Right lobe of liver (tissue), 6 donors: Measurements from ENCODE around the gene SUSD5. TPM values are rescaled to one million over a fixed set of nuclear protein-coding genes. Genes with fewer than 3 reads are reported as not detected.

ENCODE experiments used
- ATAC-seq, 4 donors: fragments of 200-7000 bp; cut with Tn5 transposase; one replicate each; pipeline ENCODE4 v1.9.1; 2020; ENCODE audit warnings: mild to moderate bottlenecking in 4 of 4, moderate library complexity in 4 of 4
- DNase-seq, 3 donors: peaks; one replicate each; pipeline ENCODE4 v3.0.0-alpha.2; 2020
- H3K27ac ChIP-seq, 3 donors: fragments of 200-600 bp; one replicate each; pipeline ENCODE4 v1.8.0; 2022
- H3K27me3 ChIP-seq, 2 donors: fragments of 200-600 bp; one replicate each; pipeline ENCODE4 v1.8.0; 2022
- H3K36me3 ChIP-seq, 4 donors: fragments of 200-600 bp; sonication (generic) in 1 of 4; one replicate each; pipeline versions ENCODE4 v1.5.1 to v1.8.0; 2017 to 2022; ENCODE audit warnings: control low read depth in 1 of 4
- H3K4me1 ChIP-seq, 4 donors: fragments of 200-600 bp; sonication (generic) in 1 of 4; one replicate each; pipeline versions ENCODE4 v1.5.1 to v1.8.0; 2017 to 2022; ENCODE audit warnings: control low read depth in 1 of 4
- H3K4me3 ChIP-seq, 3 donors: fragments of 200-600 bp; one replicate each; pipeline ENCODE4 v1.8.0; 2022
- H3K9me3 ChIP-seq, 4 donors: fragments of 200-600 bp; sonication (generic) in 1 of 4; one replicate each; pipeline versions ENCODE4 v1.5.1 to v1.8.0; 2017 to 2022; ENCODE audit warnings: control low read depth in 1 of 4
- CTCF ChIP-seq, 4 donors: fragments of 200-600 bp in 3 of 4; fragments of 450-650 bp in 1 of 4; IDR thresholded peaks; one replicate each; pipeline versions ENCODE4 v1.5.1 to v1.8.0; 2016 to 2022; ENCODE audit warnings: antibody characterized with exemption in 4 of 4, mild to moderate bottlenecking in 2 of 4
- POLR2A ChIP-seq: fragments of 450-650 bp; IDR thresholded peaks from one replicate; pipeline ENCODE4 v1.6.1; 2017; ENCODE audit warnings: antibody characterized with exemption, mild to moderate bottlenecking
- WGBS: methylation state at CpG from one replicate; pipeline ENCODE4 v1.1.6; 2018; ENCODE audit warnings: low coverage, low lambda C conversion rate; ENCODE audit not compliant: insufficient coverage; ENCODE audit errors: missing lambda C conversion rate; 5-methylcytosine and 5-hydroxymethylcytosine counted together
- intact Hi-C, 2 donors: fragments of 100-400 bp; cut with DNase I; formaldehyde crosslinking; loops; one replicate each; pipeline versions ENCODE4 v1.11.2 to v1.14.1; 2022
- long read RNA-seq: library from polyadenylated mRNA; unstranded; transcript quantifications from one replicate; pipeline ENCODE4 v2.0.0, GENCODE V29; 2019
- total RNA-seq, 6 experiments: library from RNA; depleted of rRNA in 2 of 6; stranded (reverse); fragments of >200 nt in 2 of 6; fragmentation: NEBNext Ultra II Directional in 3 of 6; extraction: Animal tissue kit (Norgen Biotek cat#: 25700) in 3 of 6; gene quantifications; one replicate each; pipeline versions ENCODE4 v1.1.0 to v1.2.4, GENCODE V29; 2016 to 2023
- donor health status: DM: no; HTN: yes; CAD: no.
- donor health status: DM: no; HTN: no; CAD: no.
- donor health status: DM: no; HTN: no; CAD: no.
- donor health status: DM: no; HTN: yes; CAD: no.
- donor health status: DM: no; HTN: yes; CAD: no.

Gene SUSD5
- under 1 TPM in 4 of 6 experiments, not detected in 2; 0.05 to 0.20 (median 0.16) TPM for total RNA-seq
- long read RNA-seq, result 0 reads

DNA sequence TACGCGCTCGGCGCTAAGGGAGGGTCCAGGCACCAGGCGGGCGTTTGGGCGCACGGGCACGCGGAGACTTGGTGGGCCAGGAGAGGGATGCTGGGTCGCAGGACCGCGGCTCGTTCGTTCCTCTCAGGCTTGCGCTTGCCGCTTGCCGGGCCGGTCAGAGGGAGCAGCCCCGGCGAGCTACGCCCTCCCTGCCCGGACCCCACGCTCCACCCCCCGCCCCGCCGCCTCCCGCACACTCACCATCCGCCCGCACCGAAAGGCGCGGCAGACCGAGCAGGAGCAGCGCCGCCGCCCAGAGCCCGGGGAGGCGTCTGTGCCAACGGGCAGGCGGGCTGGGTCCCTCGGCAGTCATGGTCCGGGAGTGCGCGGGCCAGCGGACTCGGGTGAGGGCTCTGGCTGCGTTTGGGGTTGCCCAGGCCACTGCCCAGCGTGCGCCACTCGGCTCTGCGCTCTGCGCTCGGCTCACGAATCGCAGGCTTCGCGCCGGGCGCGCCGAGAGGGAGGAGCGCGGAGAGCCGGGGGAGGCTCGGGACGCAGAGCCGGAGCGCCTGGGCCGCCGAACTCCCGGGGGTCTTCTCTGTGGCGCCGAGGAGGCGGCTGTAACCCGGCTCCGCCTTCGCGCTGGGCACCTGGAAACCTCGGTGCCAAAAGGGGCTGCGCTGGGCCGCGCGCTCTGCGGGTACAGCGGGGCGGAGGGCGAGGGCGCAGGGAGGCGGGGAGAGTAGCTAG is at the start of gene SUSD5:
Gene SUSD5, minus strand, starts transcription at position 365 of the 729 bp plus-strand sequence. Its CDS starts 13 bp downstream, at position 352.
- H3K4me3 ChIP-seq, result peak within 1 kb of the TSS in 1 of 3 donors; percentile 10
- peak in 1 of 4 donors; percentile 20 for ATAC-seq
- H3K27me3 ChIP-seq, result peaks cover 4 to 11% of the 10 kb centered on the region in 2 donors
- H3K9me3 ChIP-seq, result no peaks in the 10 kb centered on the region
- H3K4me1 ChIP-seq, result peaks cover 0 to 12% (median 0%) of the 10 kb centered on the region in 4 donors
- H3K27ac ChIP-seq, result no peak within 1 kb of the TSS
- WGBS, result 3% methylated on average over 19 of the region's 90 CpGs
- H3K36me3 ChIP-seq, result no peaks in the 10 kb centered on the region
- intact Hi-C loops, result no loop called here
- no peak for TF ChIP-seq CTCF (IDR thresholded peaks at IDR 0.05)
- no peak for TF ChIP-seq POLR2A
- no peak for DNase-seq

- TF ChIP-seq CTCF (IDR thresholded peaks at IDR 0.05), result no peak
- no peak for TF ChIP-seq POLR2A
- ATAC-seq (no peak), DNase-seq (no peak)
- WGBS, result 54% methylated on average over 5 of the region's 5 CpGs
- Histone ChIP-seq H3K27me3 (no peaks in the 10 kb centered on the region), H3K36me3 (no peaks in the 10 kb centered on the region), H3K9me3 (no peaks in the 10 kb centered on the region), H3K27ac (no peak overlapping the region), H3K4me3 (no peak overlapping the region), H3K4me1 (no peaks in the 10 kb centered on the region)
- intact Hi-C loops, result no loop called here
Observed at GRCh38 chr3:33260104-33260503, 41.5 kb upstream of the SUSD5 start.

DNA sequence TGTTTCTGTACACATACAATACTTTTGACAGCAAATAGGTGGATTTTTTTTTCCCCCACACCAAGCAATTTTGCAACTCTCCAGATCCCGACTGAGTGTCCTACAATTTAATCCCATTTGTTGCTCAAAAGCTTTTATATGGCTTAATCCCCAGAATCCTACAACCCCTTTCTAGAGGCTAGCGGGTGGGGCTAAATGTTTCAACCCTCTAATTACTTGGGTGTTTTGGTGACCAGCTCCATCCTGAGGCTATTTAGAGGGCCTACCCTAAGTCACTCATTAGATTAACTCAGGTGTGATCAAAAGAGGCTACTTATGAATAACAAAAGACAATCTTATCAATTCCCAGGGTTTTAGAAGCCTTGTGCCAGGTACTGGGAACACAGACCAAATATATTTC is 37.6 kb upstream of the SUSD5 start:
- no peak for TF ChIP-seq POLR2A
- TF ChIP-seq CTCF (IDR thresholded peaks at IDR 0.05), result no peak

GRCh38 chr3:33250712-33251111 is 32.1 kb upstream of the SUSD5 start:
- no peaks in the 10 kb centered on the region for H3K27me3 ChIP-seq
- no peaks in the 10 kb centered on the region for H3K9me3 ChIP-seq
- intact Hi-C loops, result no loop called here
- no peak overlapping the region for H3K4me3 ChIP-seq
- no peak overlapping the region for H3K27ac ChIP-seq
- H3K36me3 ChIP-seq, result no peaks in the 10 kb centered on the region
- DNase-seq, result no peak
- no peak for ATAC-seq
- no peaks in the 10 kb centered on the region for H3K4me1 ChIP-seq
- TF ChIP-seq POLR2A, result no peak
- WGBS, result 38% methylated on average over 1 of the region's 1 CpG

More for the DNA sequence above, 37.6 kb upstream of the SUSD5 start:
- intact Hi-C loops, result no loop called here
- DNase-seq (no peak), ATAC-seq (no peak)
- Histone ChIP-seq H3K4me1 (no peaks in the 10 kb centered on the region), H3K9me3 (no peaks in the 10 kb centered on the region), H3K4me3 (no peak overlapping the region), H3K27me3 (no peaks in the 10 kb centered on the region), H3K27ac (no peak overlapping the region), H3K36me3 (no peaks in the 10 kb centered on the region)
- WGBS, result 79% methylated on average over 2 of the region's 2 CpGs

DNA sequence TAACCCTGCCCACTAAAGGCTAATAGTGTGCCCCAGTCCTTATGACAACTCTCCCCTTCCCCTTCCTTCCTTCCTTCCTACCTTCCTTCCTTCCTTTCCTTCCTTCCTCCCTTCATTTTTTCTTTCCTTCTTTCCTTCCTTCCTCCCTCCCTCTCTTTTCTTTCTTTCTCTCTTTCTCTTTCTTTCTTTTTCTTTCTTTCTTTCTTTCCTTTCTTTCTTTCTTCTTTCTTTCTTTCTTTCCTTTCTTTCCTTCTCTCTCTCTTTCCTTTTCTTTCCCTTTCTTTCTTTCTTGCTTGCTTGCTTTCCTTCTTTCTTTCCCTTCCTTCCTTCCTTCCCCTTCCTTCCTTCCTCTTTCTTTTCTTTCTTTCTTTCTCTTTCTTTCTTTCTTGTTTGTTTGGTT is 28.2 kb upstream of the SUSD5 start:
- H3K27ac ChIP-seq, result no peak overlapping the region
- intact Hi-C loops, result no loop called here
- no peak for DNase-seq
- no peak overlapping the region for H3K4me3 ChIP-seq
- no peaks in the 10 kb centered on the region for H3K4me1 ChIP-seq
- no peak for ATAC-seq
- H3K27me3 ChIP-seq, result no peaks in the 10 kb centered on the region
- TF ChIP-seq POLR2A (no peak), CTCF (IDR thresholded peaks at IDR 0.05) (no peak)
- H3K36me3 ChIP-seq, result no peaks in the 10 kb centered on the region
- H3K9me3 ChIP-seq, result no peaks in the 10 kb centered on the region
